ENCODE data around the gene RTEL1. TPM values are rescaled to one million over a fixed set of nuclear protein-coding genes. Genes with fewer than 3 reads are reported as not detected.

RTEL1 gene
- total and polyA plus RNA-seq, 9 of the 15 experiments (the other 6 are each of a cell fraction or from before 2014, with no cell fraction given): 0.36 to 61.0 (median 17.9) TPM

DNA sequence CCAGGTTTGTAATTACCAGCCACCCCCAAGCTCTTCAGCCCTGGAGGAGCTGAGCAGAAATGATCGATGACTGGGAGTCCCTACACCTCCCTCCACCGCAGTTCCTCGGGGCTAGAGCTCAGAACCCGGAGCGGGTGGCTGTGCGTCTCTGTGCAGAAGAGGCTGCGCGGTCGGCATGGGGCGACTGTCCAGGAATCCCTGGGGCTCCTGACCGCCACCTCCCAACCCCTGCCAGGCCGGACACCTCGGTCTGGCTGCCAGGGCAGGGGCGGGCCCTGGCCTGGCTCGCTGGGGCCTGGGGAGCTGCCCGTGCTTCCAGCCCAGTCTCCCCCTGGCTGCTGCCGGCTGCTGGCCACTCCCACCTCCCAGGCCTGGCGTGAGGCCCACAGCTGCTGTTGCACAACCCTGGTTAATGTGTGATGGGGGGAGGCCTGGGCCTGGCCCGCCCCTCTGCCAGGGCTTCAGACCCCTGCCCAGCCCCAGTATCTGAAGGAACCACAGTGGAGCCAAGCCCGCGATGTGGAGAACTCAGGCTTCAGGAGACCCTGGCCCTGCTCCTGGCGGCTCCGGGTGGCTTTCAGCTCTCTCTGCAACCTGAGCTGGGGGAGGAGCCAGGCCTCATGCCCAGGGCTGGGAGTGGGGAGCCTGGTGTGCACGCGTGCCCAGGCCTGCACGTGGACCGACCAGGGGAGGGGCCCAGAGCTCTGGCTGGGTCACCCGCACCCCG lies 82.7 kb downstream of the RTEL1 start (continued):
- TF ChIP-seq ZNF277 (CRISPR knock-in tag; IDR thresholded peaks at IDR 0.05; ENCODE audit: borderline replicate concordance) (no peak), MYNN (IDR thresholded peaks at IDR 0.05) (peak; percentile 67; the same call in 1 of the 2 replicates), MYNN (CRISPR knock-in tag; IDR thresholded peaks at IDR 0.05) (no peak), THRAP3 (IDR thresholded peaks at IDR 0.05; ENCODE audit: borderline replicate concordance) (no peak), BMI1 (IDR thresholded peaks at IDR 0.05; ENCODE audit: low read length) (no peak), SIN3A (IDR thresholded peaks at IDR 0.05; ENCODE audit: borderline replicate concordance in 2 of 2, control insufficient read depth in 1 of 2, low read depth in 2 of 2, low read length in 2 of 2) (peak; percentile 57 to 83; a peak in 2 of 4 replicates), CCNT2 (IDR thresholded peaks at IDR 0.05; ENCODE audit: borderline replicate concordance, extremely low read depth, insufficient read length, low read depth, low read length) (peak; percentile 64)
- TF ChIP-seq, protein P1, sequence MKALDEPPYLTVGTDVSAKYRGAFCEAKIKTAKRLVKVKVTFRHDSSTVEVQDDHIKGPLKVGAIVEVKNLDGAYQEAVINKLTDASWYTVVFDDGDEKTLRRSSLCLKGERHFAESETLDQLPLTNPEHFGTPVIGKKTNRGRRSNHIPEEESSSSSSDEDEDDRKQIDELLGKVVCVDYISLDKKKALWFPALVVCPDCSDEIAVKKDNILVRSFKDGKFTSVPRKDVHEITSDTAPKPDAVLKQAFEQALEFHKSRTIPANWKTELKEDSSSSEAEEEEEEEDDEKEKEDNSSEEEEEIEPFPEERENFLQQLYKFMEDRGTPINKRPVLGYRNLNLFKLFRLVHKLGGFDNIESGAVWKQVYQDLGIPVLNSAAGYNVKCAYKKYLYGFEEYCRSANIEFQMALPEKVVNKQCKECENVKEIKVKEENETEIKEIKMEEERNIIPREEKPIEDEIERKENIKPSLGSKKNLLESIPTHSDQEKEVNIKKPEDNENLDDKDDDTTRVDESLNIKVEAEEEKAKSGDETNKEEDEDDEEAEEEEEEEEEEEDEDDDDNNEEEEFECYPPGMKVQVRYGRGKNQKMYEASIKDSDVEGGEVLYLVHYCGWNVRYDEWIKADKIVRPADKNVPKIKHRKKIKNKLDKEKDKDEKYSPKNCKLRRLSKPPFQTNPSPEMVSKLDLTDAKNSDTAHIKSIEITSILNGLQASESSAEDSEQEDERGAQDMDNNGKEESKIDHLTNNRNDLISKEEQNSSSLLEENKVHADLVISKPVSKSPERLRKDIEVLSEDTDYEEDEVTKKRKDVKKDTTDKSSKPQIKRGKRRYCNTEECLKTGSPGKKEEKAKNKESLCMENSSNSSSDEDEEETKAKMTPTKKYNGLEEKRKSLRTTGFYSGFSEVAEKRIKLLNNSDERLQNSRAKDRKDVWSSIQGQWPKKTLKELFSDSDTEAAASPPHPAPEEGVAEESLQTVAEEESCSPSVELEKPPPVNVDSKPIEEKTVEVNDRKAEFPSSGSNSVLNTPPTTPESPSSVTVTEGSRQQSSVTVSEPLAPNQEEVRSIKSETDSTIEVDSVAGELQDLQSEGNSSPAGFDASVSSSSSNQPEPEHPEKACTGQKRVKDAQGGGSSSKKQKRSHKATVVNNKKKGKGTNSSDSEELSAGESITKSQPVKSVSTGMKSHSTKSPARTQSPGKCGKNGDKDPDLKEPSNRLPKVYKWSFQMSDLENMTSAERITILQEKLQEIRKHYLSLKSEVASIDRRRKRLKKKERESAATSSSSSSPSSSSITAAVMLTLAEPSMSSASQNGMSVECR (CRISPR knock-in tag; IDR thresholded peaks at IDR 0.05): peak; percentile 77
- TF ChIP-seq, protein P2, sequence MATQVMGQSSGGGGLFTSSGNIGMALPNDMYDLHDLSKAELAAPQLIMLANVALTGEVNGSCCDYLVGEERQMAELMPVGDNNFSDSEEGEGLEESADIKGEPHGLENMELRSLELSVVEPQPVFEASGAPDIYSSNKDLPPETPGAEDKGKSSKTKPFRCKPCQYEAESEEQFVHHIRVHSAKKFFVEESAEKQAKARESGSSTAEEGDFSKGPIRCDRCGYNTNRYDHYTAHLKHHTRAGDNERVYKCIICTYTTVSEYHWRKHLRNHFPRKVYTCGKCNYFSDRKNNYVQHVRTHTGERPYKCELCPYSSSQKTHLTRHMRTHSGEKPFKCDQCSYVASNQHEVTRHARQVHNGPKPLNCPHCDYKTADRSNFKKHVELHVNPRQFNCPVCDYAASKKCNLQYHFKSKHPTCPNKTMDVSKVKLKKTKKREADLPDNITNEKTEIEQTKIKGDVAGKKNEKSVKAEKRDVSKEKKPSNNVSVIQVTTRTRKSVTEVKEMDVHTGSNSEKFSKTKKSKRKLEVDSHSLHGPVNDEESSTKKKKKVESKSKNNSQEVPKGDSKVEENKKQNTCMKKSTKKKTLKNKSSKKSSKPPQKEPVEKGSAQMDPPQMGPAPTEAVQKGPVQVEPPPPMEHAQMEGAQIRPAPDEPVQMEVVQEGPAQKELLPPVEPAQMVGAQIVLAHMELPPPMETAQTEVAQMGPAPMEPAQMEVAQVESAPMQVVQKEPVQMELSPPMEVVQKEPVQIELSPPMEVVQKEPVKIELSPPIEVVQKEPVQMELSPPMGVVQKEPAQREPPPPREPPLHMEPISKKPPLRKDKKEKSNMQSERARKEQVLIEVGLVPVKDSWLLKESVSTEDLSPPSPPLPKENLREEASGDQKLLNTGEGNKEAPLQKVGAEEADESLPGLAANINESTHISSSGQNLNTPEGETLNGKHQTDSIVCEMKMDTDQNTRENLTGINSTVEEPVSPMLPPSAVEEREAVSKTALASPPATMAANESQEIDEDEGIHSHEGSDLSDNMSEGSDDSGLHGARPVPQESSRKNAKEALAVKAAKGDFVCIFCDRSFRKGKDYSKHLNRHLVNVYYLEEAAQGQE (IDR thresholded peaks at IDR 0.05; ENCODE audit: borderline replicate concordance): peak; percentile 12; the same call in 1 of the 2 replicates
- TF ChIP-seq, protein P2 (CRISPR knock-in tag; IDR thresholded peaks at IDR 0.05; ENCODE audit: low read depth): no peak
- TF ChIP-seq, protein P3, sequence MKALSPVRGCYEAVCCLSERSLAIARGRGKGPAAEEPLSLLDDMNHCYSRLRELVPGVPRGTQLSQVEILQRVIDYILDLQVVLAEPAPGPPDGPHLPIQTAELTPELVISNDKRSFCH (CRISPR knock-in tag; IDR thresholded peaks at IDR 0.05): no peak
- TF ChIP-seq, protein P3 (tag; IDR thresholded peaks at IDR 0.05): no peak
